Measurements from ENCODE around the gene SOD3.

SOD3 gene

GRCh38 chr4:24837781-24838180 lies 42.4 kb downstream of the SOD3 start:
- Histone ChIP-seq H3K27ac (ENCODE audit: extremely low read depth, low read depth, low read length) (no peak overlapping the region), H3K4me1 (ENCODE audit: control insufficient read depth, insufficient read depth, low read length) (no peaks in the 10 kb centered on the region), H3K9me3 (ENCODE audit: control insufficient read depth, insufficient read depth, low read depth, low read length) (no peaks in the 10 kb centered on the region), H3K36me3 (ENCODE audit: control insufficient read depth in 2 of 2, insufficient read depth in 1 of 2, low read length in 2 of 2) (no peaks in the 10 kb centered on the region), H3K4me3 (ENCODE audit: low read depth, low read length) (no peak overlapping the region)
- ChIA-PET CTCF (no interaction called here), POLR2A (no interaction called here)
- TF ChIP-seq ZNF600 (tag by site-specific recombination; IDR thresholded peaks at IDR 0.05), result no peak

- ChIA-PET POLR2A (no interaction called here), CTCF (no interaction called here)
- Histone ChIP-seq H3K27ac (ENCODE audit: extremely low read depth, low read depth, low read length) (no peak overlapping the region), H3K9me3 (ENCODE audit: control insufficient read depth, insufficient read depth, low read depth, low read length) (no peaks in the 10 kb centered on the region), H3K4me1 (ENCODE audit: control insufficient read depth, insufficient read depth, low read length) (no peaks in the 10 kb centered on the region), H3K36me3 (ENCODE audit: control insufficient read depth in 2 of 2, insufficient read depth in 1 of 2, low read length in 2 of 2) (no peaks in the 10 kb centered on the region), H3K4me3 (ENCODE audit: low read depth, low read length) (no peak overlapping the region)
- TF ChIP-seq ZBTB8A (tag by site-specific recombination; IDR thresholded peaks at IDR 0.05) (no peak), ZNF704 (tag by site-specific recombination; IDR thresholded peaks at IDR 0.05) (no peak), ZNF549 (tag by site-specific recombination; IDR thresholded peaks at IDR 0.05) (no peak), GLI2 (tag by site-specific recombination; IDR thresholded peaks at IDR 0.05; ENCODE audit: borderline replicate concordance, low read depth) (no peak), ZNF211 (tag by site-specific recombination; IDR thresholded peaks at IDR 0.05; ENCODE audit: low read depth) (no peak), ZNF629 (tag by site-specific recombination; IDR thresholded peaks at IDR 0.05) (no peak), ZFP41 (tag by site-specific recombination; IDR thresholded peaks at IDR 0.05; ENCODE audit: borderline replicate concordance) (no peak), OVOL3 (tag by site-specific recombination; IDR thresholded peaks at IDR 0.05) (no peak), ZNF280C (tag by site-specific recombination; IDR thresholded peaks at IDR 0.05) (no peak), ZFHX2 (tag by site-specific recombination; conservative IDR thresholded peaks at IDR 0.05) (no peak)
Measured at GRCh38 chr4:24840362-24840761, 45.0 kb downstream of the SOD3 start.

- no peaks in the 10 kb centered on the region for H3K4me1 ChIP-seq (ENCODE audit: control insufficient read depth, insufficient read depth, low read length)
- no peaks in the 10 kb centered on the region for H3K36me3 ChIP-seq (ENCODE audit: control insufficient read depth in 2 of 2, insufficient read depth in 1 of 2, low read length in 2 of 2)
- CTCF ChIA-PET, result no interaction called here
- TF ChIP-seq ZNF302 (tag by site-specific recombination; IDR thresholded peaks at IDR 0.05; ENCODE audit: low read depth) (no peak), ZBTB20 (tag by site-specific recombination; IDR thresholded peaks at IDR 0.05) (no peak), ZBTB26 (tag by site-specific recombination; optimal IDR thresholded peaks at IDR 0.05) (no peak), ZSCAN16 (tag by site-specific recombination; IDR thresholded peaks at IDR 0.05) (no peak), ZXDB (tag by site-specific recombination; IDR thresholded peaks at IDR 0.05) (no peak)
- POLR2A ChIA-PET, result no interaction called here
- no peaks in the 10 kb centered on the region for H3K9me3 ChIP-seq (ENCODE audit: control insufficient read depth, insufficient read depth, low read depth, low read length)
- H3K27ac ChIP-seq (ENCODE audit: extremely low read depth, low read depth, low read length), result no peak overlapping the region
- no peak overlapping the region for H3K4me3 ChIP-seq (ENCODE audit: low read depth, low read length)
Measured at GRCh38 chr4:24840826-24841543, 45.6 kb downstream of the SOD3 start.

Data from HEK293 (cell line).